ENCODE results near the gene MAD1L1.
"Not testable (repeated sequence)": the region's sequence is repeated elsewhere in the genome, so short reads cannot be mapped to it uniquely, and the experiment has no call there.

Gene MAD1L1

DNA sequence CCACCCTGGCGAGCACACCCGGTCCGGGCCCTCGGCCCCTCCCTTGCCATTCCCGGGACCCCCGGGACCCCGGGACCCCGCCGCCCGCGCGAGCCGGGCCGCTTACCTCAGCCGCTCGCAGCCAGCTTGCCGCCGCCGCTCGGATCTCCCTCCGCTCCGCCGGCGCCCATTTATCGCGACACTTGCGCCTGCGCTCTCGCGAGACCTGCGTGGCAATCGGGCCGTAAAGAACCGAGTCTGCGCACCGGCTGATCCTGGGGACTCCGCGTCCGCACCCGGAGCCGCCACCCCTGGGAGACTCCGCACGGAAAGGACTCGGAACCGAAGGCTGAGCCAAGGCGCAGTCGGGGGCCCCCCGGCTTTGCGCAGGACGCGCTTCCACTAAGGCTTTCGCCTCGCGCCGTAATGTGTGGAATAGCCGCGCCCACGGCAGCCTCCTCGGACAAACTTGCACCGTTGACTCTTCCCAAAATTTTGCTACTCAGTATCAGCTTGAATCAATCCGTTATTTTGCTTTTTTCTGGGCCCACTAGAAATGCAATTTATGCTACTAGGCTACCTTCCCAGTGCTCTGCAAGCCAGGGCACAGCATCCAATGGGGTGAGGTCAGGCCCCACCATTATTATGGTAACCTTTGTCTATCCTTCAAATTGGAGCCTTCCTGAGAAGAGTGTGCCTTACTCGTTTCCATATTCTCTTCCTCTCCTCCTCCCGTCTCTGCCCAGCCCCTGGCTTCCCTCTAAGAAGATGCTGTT lies at the start of gene MAD1L1:
Gene MAD1L1, minus strand, starts transcription at position 180 of the 755 bp plus-strand sequence. CDS start 2,812 bp downstream, outside the sequence.
- DNase-seq, result peak; percentile 92

DNA sequence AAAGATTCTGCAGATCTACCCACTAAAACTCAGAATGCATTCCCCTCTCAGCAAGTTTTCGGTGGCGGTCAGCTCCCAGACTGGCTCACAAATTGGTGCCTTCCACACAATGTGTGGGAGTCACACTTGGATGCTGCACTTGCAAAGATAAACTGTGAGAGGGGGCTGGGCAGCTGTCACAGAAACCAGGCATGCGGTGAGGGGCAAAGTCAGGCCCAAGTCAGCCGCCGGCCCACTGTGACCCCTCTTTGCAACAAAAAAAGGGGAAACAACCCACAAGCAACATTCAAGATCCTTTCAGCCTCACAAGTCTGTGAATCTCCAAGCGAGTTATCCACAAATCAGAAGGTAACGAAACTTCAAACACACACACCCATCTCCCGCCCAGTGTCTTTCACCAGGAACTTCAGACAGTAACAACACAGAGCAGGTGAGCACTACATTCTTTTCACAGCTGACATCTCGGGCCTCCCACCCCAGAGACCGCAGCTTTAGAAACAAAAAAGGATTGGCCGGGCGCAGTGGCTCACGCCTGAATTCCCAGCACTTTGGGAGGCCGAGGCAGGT lies 49.5 kb upstream of the MAD1L1 start:
- no peak for DNase-seq

DNA sequence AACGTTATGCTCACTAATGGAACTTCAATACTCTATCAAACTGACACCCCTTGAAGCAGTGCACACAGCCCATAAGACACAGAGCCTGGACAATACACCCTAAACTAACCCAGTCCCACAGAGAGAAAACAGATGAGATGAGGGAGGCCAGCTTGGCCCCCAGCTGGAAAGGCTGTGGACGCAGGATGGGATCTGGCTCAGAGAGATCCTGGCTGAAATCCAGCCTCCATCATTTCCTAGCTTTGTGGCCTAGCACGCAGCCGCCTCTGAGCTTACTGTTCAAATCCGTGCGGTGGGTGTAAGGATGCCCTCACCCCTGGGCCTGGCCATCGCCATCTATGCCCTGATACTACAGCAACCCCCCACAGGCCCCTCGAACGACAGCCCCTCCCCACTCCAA lies 48.8 kb upstream of the MAD1L1 start:
- DNase-seq, result peak; percentile 71

DNA sequence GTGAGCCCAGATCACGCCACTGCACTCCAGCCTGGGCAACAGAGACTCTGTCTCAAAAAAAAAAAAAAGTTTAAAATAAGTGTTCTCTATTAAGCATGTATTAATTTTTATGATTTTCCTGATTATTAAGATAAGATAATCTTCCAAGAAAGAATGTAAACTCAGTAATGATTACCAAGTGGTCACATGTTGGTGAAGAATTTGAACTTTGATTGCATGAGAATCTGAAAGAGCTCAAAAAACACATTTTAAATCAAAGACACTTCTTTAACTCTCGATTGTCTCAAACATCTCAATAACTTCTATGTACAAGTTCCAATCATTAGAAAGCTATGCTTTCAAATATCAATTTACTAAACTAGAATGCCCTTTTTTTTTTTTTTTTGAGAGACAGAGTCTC lies 47.7 kb upstream of the MAD1L1 start:
- no peak for DNase-seq

DNA sequence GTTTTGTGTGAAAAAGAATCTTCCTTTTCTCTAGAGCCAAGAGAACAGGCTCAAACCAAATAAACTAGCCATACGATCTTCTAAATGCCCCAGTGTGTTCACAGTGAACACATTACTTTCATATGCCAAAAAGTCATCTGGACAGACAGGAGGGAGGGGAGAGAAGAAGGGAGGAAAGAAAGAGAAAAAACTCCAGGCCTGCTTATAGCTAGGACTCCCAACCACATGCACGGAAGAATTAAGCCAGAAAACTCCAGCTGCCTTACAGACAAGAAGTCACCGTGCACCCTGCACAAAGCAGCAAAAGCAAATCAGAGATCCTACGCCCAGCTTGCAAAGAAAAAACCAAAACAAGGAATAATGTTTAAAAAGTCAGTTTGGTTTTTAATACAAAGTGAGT lies 47.2 kb upstream of the MAD1L1 start:
- DNase-seq, result peak; percentile 52

DNA sequence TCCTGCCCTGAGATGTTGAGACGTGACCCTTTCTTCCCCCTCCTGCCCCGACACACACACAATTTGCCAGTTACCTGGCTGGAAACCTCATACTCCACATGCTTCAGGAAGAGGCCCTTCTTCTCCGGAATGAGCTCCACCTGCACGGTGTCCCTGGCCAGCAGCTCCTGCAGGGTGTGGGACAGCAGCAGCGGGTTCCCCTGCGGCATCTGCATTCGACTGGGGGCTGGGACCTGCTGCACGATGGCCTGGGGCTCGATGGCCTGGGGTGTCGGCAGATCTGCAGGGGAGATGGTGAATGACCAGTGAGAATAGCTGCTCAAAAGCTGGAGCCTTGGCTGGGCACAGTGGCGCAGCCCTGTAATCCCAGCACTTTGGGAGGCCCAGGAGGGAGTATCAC lies 45.3 kb upstream of the MAD1L1 start:
- DNase-seq, result peak; percentile 15

DNA sequence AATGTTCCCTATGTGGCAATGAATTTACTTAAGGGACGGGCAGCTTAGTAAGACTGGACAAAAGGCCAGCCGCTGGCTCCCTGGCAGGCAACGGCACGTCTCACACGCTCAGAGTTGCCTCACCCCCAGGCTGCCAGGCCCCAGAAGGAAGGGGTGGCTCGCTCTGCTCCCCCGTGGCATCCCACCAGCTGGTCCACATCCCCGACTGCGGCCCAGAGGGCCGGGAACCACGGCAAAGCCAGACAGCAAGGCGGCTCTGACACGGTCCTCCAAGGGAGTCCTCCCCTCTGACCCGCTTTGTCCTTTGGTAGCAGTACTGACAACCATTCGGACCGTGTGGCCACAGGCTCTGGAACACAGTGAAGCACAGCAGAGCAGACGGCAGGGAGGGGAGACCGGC lies 43.4 kb upstream of the MAD1L1 start:
- DNase-seq, result no peak

DNA sequence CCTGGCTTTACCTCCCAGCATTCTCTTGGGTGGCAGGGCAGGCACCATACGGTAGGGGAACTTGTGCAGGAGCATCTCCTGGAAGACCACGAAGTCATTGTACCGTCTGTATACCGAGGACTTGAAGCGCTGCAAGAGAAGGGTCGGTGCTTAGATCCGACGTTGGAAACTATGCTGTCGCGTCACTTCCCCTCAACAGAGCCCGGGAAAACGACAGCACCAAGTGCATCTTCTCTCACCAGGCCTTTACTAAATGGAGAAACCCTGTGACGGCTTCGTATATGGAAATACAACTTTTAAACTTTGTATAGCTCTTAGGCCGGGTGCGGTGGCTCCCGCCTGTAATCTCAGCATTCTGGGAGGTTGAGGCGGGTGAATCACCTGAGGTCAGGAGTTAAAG lies 42.4 kb upstream of the MAD1L1 start:
- DNase-seq, result no peak

DNA sequence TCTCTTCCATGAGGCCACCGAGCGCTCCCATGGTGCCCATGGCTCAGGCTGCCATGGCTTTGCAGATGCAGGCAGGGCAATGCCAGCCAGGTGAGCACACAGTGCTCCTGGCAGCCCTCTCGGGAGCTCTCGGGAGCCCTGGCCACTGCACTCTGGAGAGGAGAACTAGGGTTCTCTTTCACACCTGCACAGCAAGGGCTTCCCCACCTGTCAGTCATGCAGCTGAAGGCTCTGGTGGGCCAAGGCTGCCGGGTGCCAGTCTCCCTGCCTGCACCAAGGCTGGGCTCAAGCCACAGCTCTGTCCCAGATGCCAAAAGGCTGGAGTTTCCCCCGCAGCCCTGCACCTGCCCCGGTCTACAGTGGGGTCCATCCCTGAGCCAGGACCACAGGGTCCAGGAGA lies 41.9 kb upstream of the MAD1L1 start:
- DNase-seq, result peak; percentile 12

DNA sequence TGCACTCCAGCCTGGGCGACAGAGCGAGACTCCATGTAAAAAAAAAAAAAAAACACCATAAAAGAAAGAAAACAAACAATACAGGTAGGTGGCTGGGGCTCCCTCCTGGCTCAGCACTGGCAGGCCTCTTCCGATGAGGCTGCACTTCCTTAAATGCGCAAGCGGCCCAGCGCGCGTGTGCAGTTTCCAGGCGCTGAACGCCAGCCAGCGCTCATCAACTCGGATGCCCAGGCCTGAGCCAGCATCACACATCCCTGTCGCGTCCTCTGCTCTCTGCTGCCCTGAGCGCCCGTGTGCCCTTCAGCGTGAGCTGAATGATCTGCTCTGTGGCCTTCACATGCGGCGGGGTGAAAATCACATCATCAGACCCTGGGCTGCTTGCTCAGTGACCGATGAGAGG lies 41.1 kb upstream of the MAD1L1 start:
- peak; percentile 23 for DNase-seq

DNA sequence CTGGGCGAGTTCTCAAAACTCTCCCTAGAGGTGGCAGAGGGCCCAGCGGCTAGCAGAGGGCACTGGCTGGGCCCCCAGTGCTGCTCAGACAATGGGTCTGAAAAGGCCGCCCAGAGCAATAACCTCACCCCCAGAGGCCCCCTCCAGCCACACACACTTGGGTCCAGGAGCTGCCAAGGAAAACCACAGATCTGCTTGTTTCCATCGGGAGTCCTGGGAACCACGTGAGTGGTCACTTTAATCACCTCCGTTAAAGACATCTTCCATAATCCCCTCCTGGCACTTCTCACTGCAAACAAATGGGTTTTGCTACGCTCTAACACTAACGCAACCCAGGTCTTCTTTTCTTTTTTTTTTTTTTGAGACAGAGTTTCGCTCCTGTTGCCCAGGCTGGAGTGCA lies 39.3 kb upstream of the MAD1L1 start:
- DNase-seq, result no peak

DNA sequence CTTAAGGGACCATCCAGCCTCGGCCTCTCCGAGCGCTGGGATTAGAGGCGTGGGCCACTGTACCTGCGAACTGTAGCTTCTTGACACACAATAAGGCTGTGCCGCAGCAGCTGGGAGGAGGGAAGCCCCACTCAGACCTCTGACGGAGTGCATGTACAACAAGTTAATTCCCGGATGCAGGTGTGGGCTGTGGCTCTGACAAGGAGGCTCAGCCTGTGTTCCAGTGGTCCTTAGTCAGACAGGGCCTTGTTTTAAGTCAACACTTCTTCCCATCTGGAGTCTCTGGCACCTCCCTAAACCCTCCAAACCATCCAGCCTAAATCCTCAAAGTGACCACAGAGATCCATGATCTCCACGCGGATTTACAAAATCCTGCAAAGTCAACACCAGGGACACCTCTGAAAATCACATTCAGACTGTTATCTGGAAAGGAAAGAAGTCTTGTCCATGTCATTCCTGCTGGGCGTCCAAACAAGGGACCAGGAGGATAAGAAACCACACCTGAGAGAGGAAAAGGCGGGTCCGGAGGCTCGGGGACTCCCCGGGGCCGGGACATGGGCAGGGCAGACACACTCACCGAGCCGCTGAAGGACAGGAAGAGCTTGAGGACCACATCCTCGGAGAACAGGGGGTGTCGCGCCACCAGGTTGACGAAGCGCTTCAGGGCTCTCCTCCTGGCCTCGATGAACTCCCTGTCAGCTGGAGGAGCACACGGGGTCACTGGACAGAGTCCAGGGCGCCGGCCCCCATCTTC lies 38.7 kb upstream of the MAD1L1 start:
- no peak for DNase-seq

DNA sequence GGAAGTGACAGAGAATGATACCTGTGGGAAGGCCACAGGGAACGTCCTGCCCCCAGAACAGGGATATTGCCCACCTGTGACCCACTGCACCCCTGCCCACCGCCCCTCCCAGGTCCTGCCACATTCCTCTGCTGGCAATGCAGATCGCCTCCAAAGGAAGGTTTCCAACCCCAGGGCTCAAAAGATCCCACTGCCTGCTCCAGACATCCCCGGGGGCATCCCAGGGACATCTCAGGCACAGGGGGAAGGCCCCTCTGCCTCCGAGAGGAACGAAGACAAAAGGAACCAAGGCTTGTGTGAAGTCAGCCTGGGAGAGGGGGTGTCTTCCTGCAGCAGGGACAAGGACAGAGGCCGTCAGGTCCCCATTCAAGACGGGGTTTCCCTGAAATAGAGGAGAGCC lies 37.8 kb upstream of the MAD1L1 start:
- DNase-seq, result no peak

DNA sequence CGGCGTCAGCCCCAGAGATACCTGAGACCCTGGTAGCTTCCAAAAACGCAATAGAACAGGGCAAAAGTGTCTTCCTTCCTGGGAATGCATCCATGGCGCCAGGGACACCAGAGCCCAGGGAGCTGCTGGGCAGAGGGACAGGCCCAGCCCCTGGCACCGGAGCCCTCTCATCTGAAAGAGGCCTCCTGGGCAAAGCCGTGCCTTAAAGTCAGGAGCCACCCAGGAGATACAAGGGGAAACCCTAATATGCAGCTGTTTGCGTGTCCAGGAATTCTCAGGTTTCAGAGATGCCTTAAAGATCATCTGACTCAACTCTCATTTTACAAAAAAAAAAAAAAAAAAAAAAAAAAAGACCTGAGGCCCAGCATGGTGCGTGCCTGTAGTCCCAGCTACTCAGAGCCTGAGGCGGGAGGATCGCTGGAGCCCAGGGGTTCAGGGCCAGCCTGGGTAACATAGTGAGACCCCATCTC lies 37.3 kb upstream of the MAD1L1 start:
- no peak for DNase-seq

DNA sequence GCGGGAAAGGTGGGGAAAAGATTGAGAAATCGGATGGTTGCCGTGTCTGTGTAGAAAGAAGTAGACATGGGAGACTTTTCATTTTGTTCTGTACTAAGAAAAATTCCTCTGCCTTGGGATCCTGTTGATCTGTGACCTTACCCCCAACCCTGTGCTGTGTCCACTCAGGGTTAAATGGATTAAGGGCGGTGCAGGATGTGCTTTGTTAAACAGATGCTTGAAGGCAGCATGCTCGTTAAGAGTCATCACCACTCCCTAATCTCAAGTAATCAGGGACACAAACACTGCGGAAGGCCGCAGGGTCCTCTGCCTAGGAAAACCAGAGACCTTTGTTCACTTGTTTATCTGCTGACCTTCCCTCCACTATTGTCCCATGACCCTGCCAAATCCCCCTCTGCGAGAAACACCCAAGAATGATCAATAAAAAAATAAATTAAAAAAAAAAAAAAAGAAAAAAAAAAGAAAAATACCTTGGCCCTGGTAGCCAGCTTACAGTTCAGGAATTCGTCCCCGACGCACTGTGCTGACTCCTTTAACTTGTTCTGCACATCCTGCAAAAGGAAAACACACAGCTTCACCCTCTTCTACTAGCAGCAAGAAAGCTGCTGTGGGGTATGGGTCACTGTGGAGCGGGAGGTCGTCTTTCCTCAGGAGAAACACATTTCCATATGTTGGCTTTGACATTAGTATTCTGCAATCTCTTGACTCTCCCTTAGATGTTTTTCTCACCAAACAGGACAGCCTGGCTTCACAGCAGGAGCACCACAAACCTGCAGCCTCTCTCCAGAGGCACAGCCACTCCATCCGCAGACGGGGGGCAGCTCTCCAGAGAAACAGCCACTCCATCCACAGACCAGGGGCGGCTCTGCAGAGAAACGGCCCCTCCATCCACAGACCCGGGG lies 36.6 kb upstream of the MAD1L1 start:
- DNase-seq, result not testable (repeated sequence)

DNA sequence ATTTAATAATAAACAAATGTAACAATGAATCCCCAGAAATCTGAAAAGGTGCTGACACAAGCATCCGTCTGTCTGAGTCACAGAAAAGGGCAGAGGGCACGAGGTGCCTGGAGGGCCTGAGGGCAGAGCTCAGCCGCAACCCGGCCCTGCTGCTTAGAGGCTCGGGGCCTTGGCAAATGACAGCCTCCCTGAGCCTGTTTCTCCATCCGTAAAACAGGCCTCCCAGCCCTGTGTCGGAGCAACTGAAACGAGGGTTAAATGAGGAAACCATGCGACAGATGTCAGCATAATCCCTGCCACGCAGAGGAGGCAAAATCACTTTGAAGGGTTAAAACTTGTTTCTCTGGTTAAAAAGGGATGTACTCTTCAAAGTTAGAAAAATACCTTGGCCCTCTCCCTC lies 34.2 kb upstream of the MAD1L1 start:
- peak; percentile 5 for DNase-seq

DNA sequence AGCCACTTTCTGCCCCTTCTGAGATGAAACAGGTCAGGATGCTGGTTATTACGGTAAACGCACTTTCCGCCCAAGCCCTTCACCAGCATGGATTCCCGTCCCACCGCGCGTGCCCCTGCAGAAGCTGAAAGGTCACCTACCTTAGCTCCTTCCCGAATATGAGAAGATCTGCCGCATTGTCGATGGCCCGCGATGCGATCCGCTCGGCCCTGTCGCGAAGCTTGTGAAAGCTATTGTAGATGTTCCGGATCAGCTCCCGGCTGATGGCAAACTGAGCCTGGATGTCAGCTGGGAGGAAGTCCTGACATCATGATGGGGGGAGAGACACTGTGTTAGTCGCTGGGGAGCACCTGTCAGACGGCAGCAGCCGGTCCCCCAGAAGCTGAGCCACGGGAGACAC lies 31.4 kb upstream of the MAD1L1 start:
- no peak for DNase-seq

DNA sequence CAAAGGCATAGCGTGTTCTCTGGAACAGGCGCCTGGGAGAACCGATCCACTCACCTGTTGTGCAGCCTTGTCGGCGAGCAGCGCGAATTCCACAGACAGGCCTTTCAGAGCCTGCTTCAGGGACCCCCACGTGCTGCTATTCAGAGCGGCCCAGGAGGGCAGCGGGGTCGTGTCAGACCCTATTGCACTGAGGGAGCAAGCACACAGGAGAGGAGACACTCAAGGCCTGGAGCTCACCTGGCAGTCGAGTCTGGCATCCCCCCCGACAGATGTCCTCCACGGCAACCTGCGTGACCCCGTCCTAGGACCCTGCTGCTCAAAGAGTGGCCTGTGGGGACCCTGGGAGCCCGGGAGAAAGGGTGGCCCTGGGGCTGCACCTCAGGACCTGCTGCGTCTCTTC lies 30.4 kb upstream of the MAD1L1 start:
- DNase-seq, result no peak

DNA sequence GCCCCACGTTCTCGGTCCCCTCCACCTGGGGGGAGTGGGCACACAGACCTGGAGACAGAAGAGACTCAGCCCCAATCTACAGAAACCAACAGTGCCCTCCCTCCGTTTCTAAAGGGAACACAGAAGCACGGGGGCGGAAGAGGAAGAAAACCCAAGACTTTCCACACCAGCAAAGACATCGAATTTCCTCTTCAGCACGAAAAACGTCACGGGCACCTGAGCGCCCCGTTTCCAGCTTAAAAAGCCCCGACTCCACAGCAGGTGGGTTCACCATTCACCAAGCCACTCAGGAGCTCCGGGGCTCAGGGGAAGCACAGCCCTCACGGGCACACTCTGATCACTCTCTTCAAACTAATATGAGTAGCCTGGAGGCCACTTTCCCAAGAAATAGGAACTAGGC lies 28.9 kb upstream of the MAD1L1 start:
- DNase-seq, result no peak

DNA sequence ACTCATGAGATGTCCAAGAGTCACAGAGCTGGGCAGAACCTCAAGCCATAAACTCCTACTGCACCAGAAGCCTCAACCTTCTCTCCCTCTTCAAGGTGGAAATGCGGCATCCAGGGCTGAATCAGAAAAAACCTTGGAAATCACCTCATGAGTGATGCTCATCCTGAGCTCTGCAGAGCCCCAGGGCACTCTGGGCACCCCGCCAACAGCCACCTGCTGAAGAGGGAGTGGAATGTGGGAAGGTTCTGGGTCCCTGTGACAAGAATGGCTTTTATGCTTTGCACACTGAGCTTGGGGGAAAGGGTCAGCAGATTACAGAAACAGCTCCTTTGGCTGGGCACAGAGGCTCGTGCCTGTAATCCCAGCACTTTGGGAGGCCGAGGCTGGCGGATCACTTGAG lies 28.1 kb upstream of the MAD1L1 start:
- no peak for DNase-seq

DNA sequence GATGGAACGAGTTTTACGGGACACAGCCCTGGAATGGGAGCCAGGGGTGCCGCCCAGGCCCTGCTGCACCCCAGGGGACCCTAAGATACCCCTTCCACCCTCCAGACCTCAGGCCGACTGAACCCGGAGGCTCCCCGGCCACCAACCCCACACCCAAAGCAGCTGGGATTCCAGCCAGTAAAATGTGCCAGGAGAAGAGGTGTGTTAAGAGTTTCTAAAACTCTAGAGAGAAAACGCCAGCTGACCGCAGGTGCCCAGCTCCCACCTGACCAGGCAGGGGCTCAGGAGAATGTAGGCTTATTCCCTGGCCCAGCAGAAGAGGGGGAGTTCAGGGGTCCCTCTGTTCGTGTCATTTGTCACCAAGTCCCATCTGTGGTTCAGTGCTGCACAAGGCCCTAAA lies 26.7 kb upstream of the MAD1L1 start:
- no peak for DNase-seq

DNA sequence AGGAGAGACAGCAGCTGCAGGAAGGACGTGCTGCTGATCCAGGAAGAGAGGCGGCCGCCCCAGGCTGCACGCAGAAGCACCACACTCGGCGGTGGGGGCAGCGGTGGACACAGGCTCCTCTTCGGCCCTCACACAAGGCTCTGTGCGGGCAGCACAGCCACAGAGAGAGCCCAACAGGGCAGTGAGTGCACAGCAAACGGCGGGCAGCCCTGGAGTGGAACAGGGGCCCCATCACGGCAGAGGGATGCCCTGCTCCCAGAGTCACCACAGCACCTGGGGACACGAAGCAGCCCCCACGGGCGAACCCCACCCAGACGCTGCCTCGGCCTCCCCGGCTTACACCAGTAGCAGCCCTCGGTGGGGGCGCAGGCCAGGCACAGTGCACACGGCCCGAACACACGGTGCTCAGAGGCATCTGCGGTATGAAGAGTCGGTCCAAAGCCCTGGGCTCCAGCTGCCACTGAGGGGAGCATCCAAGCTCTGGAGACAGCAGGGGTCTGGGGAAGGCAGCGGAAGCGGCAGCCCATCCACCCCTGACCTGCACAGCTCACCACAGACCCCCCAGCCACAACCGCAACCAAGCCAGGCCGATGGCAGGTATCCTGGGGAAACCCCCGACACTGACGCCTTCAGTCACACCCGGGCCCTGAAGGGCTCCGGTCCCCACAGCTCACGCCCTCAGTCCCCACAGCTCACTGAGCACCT lies 26.1 kb upstream of the MAD1L1 start:
- no peak for DNase-seq

Measured in left hindlimb (tissue), 1 donor.